Loucy (cell line): ENCODE measurements around the gene NPSR1.

ENCODE experiments used
- H2AFZ ChIP-seq: fragments of 200-600 bp; sonication (generic); 2 replicates; pipeline ENCODE4 v1.6.0; 2016; ENCODE audit warnings: antibody characterized with exemption, mild to moderate bottlenecking, low read length, moderate library complexity
- H3F3A ChIP-seq: fragments of 200-600 bp; 2 replicates; pipeline ENCODE4 v1.6.0; 2016; ENCODE audit warnings: antibody characterized with exemption, low read depth, mild to moderate bottlenecking
- H3K27me3 ChIP-seq: fragments of 200-600 bp; sonication (generic); 2 replicates; pipeline ENCODE4 v1.6.1; 2014; ENCODE audit warnings: low read length, mild to moderate bottlenecking; ENCODE audit not compliant: insufficient read depth, poor library complexity, severe bottlenecking
- H3K36me3 ChIP-seq: fragments of 200-600 bp; sonication (generic); 2 replicates; pipeline ENCODE4 v1.6.1; 2016; ENCODE audit warnings: low read length; ENCODE audit not compliant: insufficient read depth
- H3K4me1 ChIP-seq: fragments of 200-600 bp; sonication (generic); 2 replicates; pipeline ENCODE4 v1.5.1; 2014; ENCODE audit warnings: low read length, mild to moderate bottlenecking; ENCODE audit not compliant: insufficient read depth, poor library complexity, severe bottlenecking
- H3K4me2 ChIP-seq: fragments of 200-600 bp; sonication (generic); 2 replicates; pipeline ENCODE4 v1.6.0; 2014; ENCODE audit warnings: antibody characterized with exemption, low read length, low read depth, mild to moderate bottlenecking; ENCODE audit not compliant: poor library complexity, severe bottlenecking
- H3K4me3 ChIP-seq: fragments of 200-600 bp; sonication (generic); 2 replicates; pipeline ENCODE4 v1.5.1; 2014; ENCODE audit warnings: low read length, mild to moderate bottlenecking, mixed read lengths; ENCODE audit not compliant: poor library complexity, severe bottlenecking
- H3K79me2 ChIP-seq: fragments of 200-600 bp; sonication (generic); 2 replicates; pipeline ENCODE4 v1.6.1; 2014; ENCODE audit warnings: low read length; ENCODE audit not compliant: insufficient read depth
- H3K9ac ChIP-seq: fragments of 200-600 bp; sonication (generic); 2 replicates; pipeline ENCODE4 v1.6.0; 2014; ENCODE audit warnings: mild to moderate bottlenecking, low read depth, low read length, moderate library complexity; ENCODE audit not compliant: poor library complexity, severe bottlenecking
- H3K9me2 ChIP-seq: fragments of 200-600 bp; sonication (generic); replicated peaks from 2 replicates; pipeline ENCODE4 v1.6.1; 2016; ENCODE audit warnings: low read depth, low read length, mixed read lengths
- H3K9me3 ChIP-seq: fragments of 200-600 bp; sonication (generic); 2 replicates; pipeline ENCODE4 v1.6.1; 2014; ENCODE audit warnings: mild to moderate bottlenecking, antibody characterized with exemption, low read length, low read depth; ENCODE audit not compliant: insufficient read depth
- H4K20me1 ChIP-seq: fragments of 200-600 bp; sonication (generic); 2 replicates; pipeline ENCODE4 v1.6.0; 2014; ENCODE audit warnings: antibody characterized with exemption, low read length, mild to moderate bottlenecking; ENCODE audit not compliant: insufficient read depth, poor library complexity, severe bottlenecking
- CTCF ChIP-seq: fragments of 200-600 bp; sonication (generic); conservative IDR thresholded peaks from 2 replicates; pipeline ENCODE4 v1.5.1; 2014; ENCODE audit warnings: mild to moderate bottlenecking, antibody characterized with exemption, low read length
- EZH2phosphoT487 ChIP-seq: fragments of 200-600 bp; IDR thresholded peaks from 2 replicates; pipeline ENCODE4 v1.6.1; 2018; ENCODE audit warnings: antibody characterized with exemption, mild to moderate bottlenecking, moderate library complexity, borderline replicate concordance

Gene NPSR1

GRCh38 chr7:34657632-34658268, at the start of gene NPSR1:
NPSR1 (plus strand) TSS chr7:34658218; CDS start chr7:34658413, 195 bp downstream.
- Histone ChIP-seq H3K4me2 (no peak within 1 kb of the TSS), H3K9ac (no peak within 1 kb of the TSS), H3K4me3 (no peak within 1 kb of the TSS), H3F3A (no peaks in the 10 kb centered on the region), H4K20me1 (no peaks in the 10 kb centered on the region), H3K36me3 (no peaks in the 10 kb centered on the region), H2AFZ (no peak within 1 kb of the TSS), H3K9me2 (no peaks in the 10 kb centered on the region), H3K27me3 (no peaks in the 10 kb centered on the region), H3K4me1 (no peaks in the 10 kb centered on the region), H3K9me3 (no peaks in the 10 kb centered on the region), H3K79me2 (no peaks in the 10 kb centered on the region)
- TF ChIP-seq CTCF (no peak), EZH2phosphoT487 (no peak)

GRCh38 chr7:34612661-34613060, 45.4 kb upstream of the NPSR1 start:
- no peaks in the 10 kb centered on the region for H3K27me3 ChIP-seq
- no peak overlapping the region for H3K9ac ChIP-seq
- H3K79me2 ChIP-seq: no peaks in the 10 kb centered on the region
- no peaks in the 10 kb centered on the region for H3F3A ChIP-seq
- H4K20me1 ChIP-seq: no peaks in the 10 kb centered on the region
- no peak overlapping the region for H2AFZ ChIP-seq
- TF ChIP-seq EZH2phosphoT487 (no peak), CTCF (no peak)
- no peak overlapping the region for H3K4me2 ChIP-seq
- H3K9me3 ChIP-seq: no peaks in the 10 kb centered on the region
- no peak overlapping the region for H3K4me3 ChIP-seq
- H3K9me2 ChIP-seq: no peaks in the 10 kb centered on the region
- no peaks in the 10 kb centered on the region for H3K36me3 ChIP-seq
- no peaks in the 10 kb centered on the region for H3K4me1 ChIP-seq

- TF ChIP-seq EZH2phosphoT487: no peak
- no peak for TF ChIP-seq CTCF
- no peak overlapping the region for H2AFZ ChIP-seq
- no peaks in the 10 kb centered on the region for H3K36me3 ChIP-seq
- no peaks in the 10 kb centered on the region for H3K9me3 ChIP-seq
- H3K79me2 ChIP-seq: no peaks in the 10 kb centered on the region
- no peaks in the 10 kb centered on the region for H3K4me1 ChIP-seq
- no peaks in the 10 kb centered on the region for H3K27me3 ChIP-seq
- H3K9me2 ChIP-seq: no peaks in the 10 kb centered on the region
- H3K9ac ChIP-seq: no peak overlapping the region
- H4K20me1 ChIP-seq: no peaks in the 10 kb centered on the region
- H3K4me2 ChIP-seq: no peak overlapping the region
- H3F3A ChIP-seq: no peaks in the 10 kb centered on the region
- no peak overlapping the region for H3K4me3 ChIP-seq
Measured at GRCh38 chr7:34620425-34620824, 37.6 kb upstream of the NPSR1 start.
